GM21576 (cell line): ENCODE measurements around the gene EBF3.

Source experiments
- ATAC-seq: cut with Tn5 transposase; IDR thresholded peaks from one replicate; pipeline ENCODE4 v1.9.1; 2021; ENCODE audit warnings: mild to moderate bottlenecking, moderate library complexity; ENCODE audit not compliant: unreplicated experiment

EBF3 gene

GRCh38 chr10:129857242-129857960, 106.7 kb downstream of the EBF3 start:
- ATAC-seq, result no peak

- no peak for ATAC-seq
Measured at GRCh38 chr10:129855836-129856563, 108.1 kb downstream of the EBF3 start.

- ATAC-seq, result no peak
Measured at GRCh38 chr10:129854796-129855705, 109.0 kb downstream of the EBF3 start.

GRCh38 chr10:129854158-129854557, 109.9 kb downstream of the EBF3 start:
- no peak for ATAC-seq

GRCh38 chr10:129853562-129853903, 110.5 kb downstream of the EBF3 start:
- no peak for ATAC-seq

GRCh38 chr10:129852829-129853561, 111.1 kb downstream of the EBF3 start:
- no peak for ATAC-seq

GRCh38 chr10:129851941-129852640, 112.0 kb downstream of the EBF3 start:
- ATAC-seq, result no peak

- no peak for ATAC-seq
Measured at GRCh38 chr10:129850790-129851189, 113.3 kb downstream of the EBF3 start.

GRCh38 chr10:129850316-129850715, 113.8 kb downstream of the EBF3 start:
- ATAC-seq, result no peak

- no peak for ATAC-seq
Measured at GRCh38 chr10:129849853-129850252, 114.2 kb downstream of the EBF3 start.

- ATAC-seq, result no peak
Measured at GRCh38 chr10:129849452-129849750, 114.7 kb downstream of the EBF3 start.

- no peak for ATAC-seq
Measured at GRCh38 chr10:129848696-129849451, 115.2 kb downstream of the EBF3 start.

- ATAC-seq, result no peak
Measured at GRCh38 chr10:129847741-129848483, 116.2 kb downstream of the EBF3 start.

GRCh38 chr10:129846991-129847391, 117.1 kb downstream of the EBF3 start:
- no peak for ATAC-seq

GRCh38 chr10:129845111-129845753, 118.8 kb downstream of the EBF3 start:
- no peak for ATAC-seq

GRCh38 chr10:129844216-129844766, 119.8 kb downstream of the EBF3 start:
- ATAC-seq, result no peak

GRCh38 chr10:129843702-129844101, 120.4 kb downstream of the EBF3 start:
- no peak for ATAC-seq

- no peak for ATAC-seq
Measured at GRCh38 chr10:129843131-129843541, 120.9 kb downstream of the EBF3 start.
